Non-pigmented ciliary epithelial cell (primary cell): ENCODE data around the gene RPP40.

Experiments used
- DNase-seq: peaks from one replicate; pipeline ENCODE4 v3.0.0-alpha.2; 2010; ENCODE audit warnings: low read depth

Gene RPP40

DNA sequence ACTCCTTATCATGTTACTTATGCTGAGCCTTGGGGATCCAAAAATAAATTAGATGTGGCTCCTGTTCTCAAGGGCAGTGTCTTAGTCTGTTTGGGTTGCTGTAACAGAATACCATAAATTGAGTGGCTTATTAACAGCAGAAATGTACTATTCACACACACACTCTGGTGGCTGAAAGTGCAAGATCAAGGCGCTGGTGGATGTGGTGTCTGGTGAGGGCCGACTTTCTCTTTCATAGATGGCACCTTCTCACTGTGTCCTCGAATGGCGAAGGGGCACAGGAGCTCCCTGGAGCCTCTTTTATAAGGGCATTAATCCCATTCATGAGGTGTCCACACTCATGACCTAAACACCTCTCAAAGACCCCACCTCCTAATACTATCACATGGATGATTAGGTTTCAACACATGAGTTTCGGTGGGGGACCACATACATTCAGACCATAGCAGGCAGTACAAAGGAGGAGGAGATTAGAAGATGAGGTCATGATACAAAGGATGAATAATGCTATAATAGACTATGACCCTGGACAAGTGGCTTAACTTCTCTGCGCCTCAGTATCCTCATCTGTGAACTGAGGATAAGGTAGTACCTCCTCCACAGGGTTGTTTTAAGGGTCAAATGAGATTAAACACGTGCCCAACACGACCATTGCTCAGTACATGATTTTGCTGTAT, 34.1 kb downstream of the RPP40 start:
- no peak for DNase-seq

DNA sequence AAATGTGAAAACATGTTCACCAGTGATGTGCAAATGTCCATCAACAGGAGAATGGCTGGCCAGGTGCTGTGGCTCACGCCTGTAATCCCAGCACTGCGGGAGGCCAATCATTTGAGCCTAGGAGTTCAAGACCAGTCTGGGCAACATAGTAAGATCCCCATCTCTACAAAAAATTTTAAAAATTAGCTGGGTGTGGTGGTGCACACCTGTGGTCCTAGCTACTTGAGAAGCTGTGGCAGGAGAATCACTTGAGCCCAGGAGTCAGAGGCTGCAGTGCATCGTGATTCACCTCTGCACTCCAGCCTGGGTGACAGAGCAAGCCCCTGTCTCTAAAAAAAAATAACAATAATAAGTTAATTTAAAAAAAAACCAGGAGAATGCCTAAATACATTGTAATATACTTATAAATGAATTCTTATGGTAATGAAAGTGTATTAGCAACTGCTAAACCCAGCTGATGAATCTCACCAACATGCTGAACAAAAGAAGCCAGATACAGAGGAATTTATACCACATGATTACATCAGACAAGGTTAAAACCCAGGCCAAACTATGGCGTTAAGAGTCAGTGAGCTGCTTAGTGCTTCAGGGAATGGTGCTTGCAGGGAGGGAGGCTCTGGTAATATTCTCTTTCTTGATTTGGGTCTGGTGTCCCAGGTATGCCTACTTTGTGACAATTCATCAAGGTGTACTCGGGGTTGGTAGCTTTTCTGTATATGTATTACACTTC, 36.4 kb downstream of the RPP40 start:
- DNase-seq: no peak

GRCh38 chr6:4965562-4966389, 38.1 kb downstream of the RPP40 start:
- DNase-seq: no peak

- DNase-seq: no peak
These were observed 38.9 kb downstream of the RPP40 start for GRCh38 chr6:4964675-4965561.

DNA sequence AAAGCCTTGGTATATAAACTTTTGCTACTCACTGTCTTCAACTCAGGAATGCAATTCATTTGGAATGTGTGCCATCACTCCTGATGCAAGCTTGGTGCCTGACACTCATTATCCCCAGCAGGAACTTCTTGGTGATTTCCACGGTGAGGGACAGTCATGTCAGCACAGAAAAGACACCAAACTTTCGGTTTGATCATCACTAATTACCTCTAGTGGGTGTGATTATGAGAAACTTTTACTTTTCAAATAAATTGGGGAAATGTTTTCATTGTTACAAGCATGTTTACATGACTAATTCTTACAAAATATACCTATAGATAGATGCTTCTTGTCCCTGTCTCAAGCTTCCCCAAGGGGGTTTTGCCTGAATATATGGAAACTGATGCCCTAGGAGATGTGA, 40.9 kb downstream of the RPP40 start:
- DNase-seq: no peak

DNA sequence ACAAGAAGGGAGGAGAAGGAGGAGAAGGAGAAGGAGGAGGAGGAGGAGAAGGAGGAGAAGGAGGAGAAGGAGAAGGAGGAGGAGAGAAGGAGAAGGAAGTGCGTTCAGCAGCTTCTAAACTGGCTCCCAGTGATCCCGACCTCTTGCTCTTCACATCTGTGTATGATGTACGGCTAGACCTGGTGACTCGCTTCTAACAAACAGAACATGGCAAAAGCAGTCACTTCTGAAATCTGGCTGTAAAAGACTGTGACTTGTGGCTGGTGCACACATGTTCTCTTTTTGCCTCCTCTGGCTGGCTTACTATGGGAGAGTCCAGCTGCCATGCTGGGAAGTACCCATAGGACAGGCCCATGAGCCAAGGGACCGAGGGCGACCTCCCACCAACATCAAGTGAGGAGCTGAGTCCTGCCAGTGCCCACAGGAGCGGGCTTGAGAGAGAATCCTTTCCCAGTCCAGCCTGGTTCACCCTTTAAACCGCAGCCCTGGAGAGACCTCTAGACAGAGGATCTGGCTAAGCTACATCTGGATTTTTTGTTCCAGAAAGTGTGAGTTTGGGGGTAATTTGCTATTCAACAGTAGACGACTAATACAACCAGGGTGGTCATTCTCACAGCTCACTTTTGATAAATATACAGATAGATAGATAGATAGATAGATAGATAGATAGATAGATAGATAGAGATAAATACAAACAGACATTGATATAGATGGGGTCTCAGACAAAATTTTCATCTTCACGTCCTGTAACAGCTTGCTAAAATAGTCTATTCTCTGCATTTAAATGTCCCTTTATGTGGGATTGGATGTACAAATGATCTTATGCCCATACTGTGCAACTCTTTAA, 42.3 kb downstream of the RPP40 start:
- DNase-seq: no peak

- DNase-seq: no peak
These were observed 45.2 kb downstream of the RPP40 start for GRCh38 chr6:4958624-4959023.

- no peak for DNase-seq
These were observed 46.2 kb downstream of the RPP40 start for GRCh38 chr6:4957521-4958231.

GRCh38 chr6:4956625-4957024, 47.2 kb downstream of the RPP40 start:
- DNase-seq: no peak

GRCh38 chr6:4953440-4953839, 50.4 kb downstream of the RPP40 start:
- DNase-seq: no peak

GRCh38 chr6:4950836-4951533, 52.9 kb downstream of the RPP40 start:
- no peak for DNase-seq

DNA sequence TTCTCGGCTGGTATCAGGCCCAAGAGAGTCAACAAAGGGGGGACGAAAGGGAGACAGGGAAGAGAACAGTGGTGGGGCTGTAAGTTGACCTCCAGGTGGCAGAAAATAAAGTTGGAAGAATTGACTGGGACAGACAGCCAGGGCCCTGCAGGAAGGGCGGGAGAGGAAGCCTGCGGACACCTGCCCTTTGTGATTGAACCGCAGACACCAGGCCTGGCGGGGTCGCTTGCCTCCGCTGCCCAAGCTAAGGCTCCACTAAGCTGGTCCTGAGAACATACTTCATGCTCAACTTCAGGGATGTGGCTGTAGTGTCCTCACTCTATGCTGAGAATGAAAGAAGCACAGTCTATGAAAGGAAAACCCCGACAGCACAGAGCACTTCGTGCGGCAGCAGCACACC, 53.8 kb downstream of the RPP40 start:
- DNase-seq: no peak

GRCh38 chr6:4948781-4949450, 54.9 kb downstream of the RPP40 start:
- DNase-seq: no peak

- DNase-seq: no peak
These were observed 56.1 kb downstream of the RPP40 start for GRCh38 chr6:4947716-4948115.

DNA sequence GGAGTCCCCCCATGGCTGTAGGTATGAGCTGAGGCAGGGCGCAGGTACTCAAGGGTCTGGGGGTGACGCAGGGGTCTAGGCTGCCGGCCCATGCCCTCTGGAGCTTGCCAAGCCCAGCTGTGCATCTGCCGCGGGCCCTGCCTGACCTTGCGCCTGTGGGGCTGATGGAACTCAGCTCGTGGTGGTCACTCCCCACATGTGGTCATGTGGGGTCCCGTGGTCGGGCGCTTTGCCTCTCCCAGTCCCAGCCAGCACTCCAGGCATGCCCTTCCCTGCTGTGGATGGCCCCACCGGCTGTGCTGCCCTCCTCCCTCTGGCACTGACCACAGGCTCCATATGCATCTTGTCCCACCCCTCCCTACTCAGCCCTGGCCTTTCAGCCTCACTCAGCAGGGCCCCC, 57.3 kb downstream of the RPP40 start:
- DNase-seq: no peak
